B cell (primary cell): ENCODE data around the gene CACNA2D4. TPM values are rescaled to one million over a fixed set of nuclear protein-coding genes. Genes with fewer than 3 reads are reported as not detected.

Experiments
- ATAC-seq: fragments of 200-7000 bp; cut with Tn5 transposase; one replicate; pipeline ENCODE4 v1.10.0; 2021; ENCODE audit warnings: low read depth, mild to moderate bottlenecking, moderate number of reproducible peaks, moderate library complexity
- CTCF ChIA-PET: fragments of 350-600 bp; sonication (Branson Sonifier 250); formaldehyde crosslinking; loops from one replicate; lab custom pipeline; 2021; ENCODE audit warnings: antibody characterized with exemption, inconsistent platforms; lab: Charles Lee
- POLR2A ChIA-PET: fragments of 350-600 bp; sonication (Branson Sonifier 250); formaldehyde crosslinking; loops from one replicate; lab custom pipeline; 2021; ENCODE audit warnings: antibody characterized with exemption; lab: Charles Lee
- DNase-seq: peaks from one replicate; pipeline ENCODE4 v3.0.0; 2013
- H2AFZ ChIP-seq: 2 replicates; pipeline ENCODE4 v1.6.1; 2012; ENCODE audit warnings: mild to moderate bottlenecking, low read depth, low read length; ENCODE audit not compliant: insufficient read depth, poor library complexity, severe bottlenecking
- H3K27ac ChIP-seq, 2 donors: 1 replicate in 1 of 2; 2 replicates in 1 of 2; pipeline ENCODE4 v1.5.1; 2012 to 2013; ENCODE audit warnings: low read length in 2 of 2, mild to moderate bottlenecking in 2 of 2, moderate library complexity in 1 of 2
- H3K27me3 ChIP-seq, 4 experiments: fragments of 200-600 bp in 1 of 4; sonication (generic) in 1 of 4; replicated peaks in 1 of 4; 1 replicate in 2 of 4; 2 replicates in 2 of 4; pipeline versions ENCODE4 v1.6.1 to v1.7.0; 2013 to 2016; ENCODE audit warnings: low read length in 3 of 4, mild to moderate bottlenecking in 2 of 4, mixed read lengths in 1 of 4, moderate library complexity in 1 of 4; ENCODE audit not compliant: insufficient read depth in 4 of 4, control insufficient read depth in 3 of 4; ENCODE audit errors: control extremely low read depth in 1 of 4
- H3K36me3 ChIP-seq, 2 experiments: replicated peaks in 1 of 2; 1 replicate in 1 of 2; 2 replicates in 1 of 2; pipeline versions ENCODE4 v1.6.1 to v1.7.1; 2013; ENCODE audit warnings: low read length in 1 of 2; ENCODE audit not compliant: insufficient read depth in 2 of 2, control insufficient read depth in 1 of 2; ENCODE audit errors: control extremely low read depth in 1 of 2, extremely low read depth in 1 of 2
- H3K4me1 ChIP-seq, 2 donors: fragments of 200-600 bp in 1 of 2; sonication (generic) in 1 of 2; 1 replicate in 1 of 2; 2 replicates in 1 of 2; pipeline versions ENCODE4 v1.5.1 to v1.6.1; 2013 to 2017; ENCODE audit warnings: low read length in 2 of 2; ENCODE audit not compliant: control insufficient read depth in 2 of 2, insufficient read depth in 2 of 2
- H3K4me2 ChIP-seq: replicated peaks from 2 replicates; pipeline ENCODE3; 2012; ENCODE audit warnings: mild to moderate bottlenecking, low read depth, low read length; ENCODE audit not compliant: poor library complexity, severe bottlenecking
- H3K4me3 ChIP-seq, 5 experiments: fragments of 200-600 bp in 1 of 5; sonication (generic) in 1 of 5; 1 replicate in 3 of 5; 2 replicates in 2 of 5; pipeline versions ENCODE4 v1.5.1 to v1.7.0; 2011 to 2016; ENCODE audit warnings: low read length in 4 of 5, mild to moderate bottlenecking in 4 of 5, low read depth in 2 of 5, control low read depth in 1 of 5, moderate library complexity in 1 of 5; ENCODE audit not compliant: insufficient read depth in 1 of 5; ENCODE audit errors: control extremely low read depth in 1 of 5, extremely low read depth in 1 of 5
- H3K79me2 ChIP-seq: fragments of 200-600 bp; sonication (generic); one replicate; pipeline ENCODE4 v1.6.0; 2016; ENCODE audit warnings: low read length; ENCODE audit not compliant: control insufficient read depth, insufficient read depth
- H3K9ac ChIP-seq: fragments of 200-600 bp; sonication (generic); 2 replicates; pipeline ENCODE4 v1.6.1; 2017; ENCODE audit warnings: mild to moderate bottlenecking, low read length, moderate library complexity
- H3K9me3 ChIP-seq, 3 donors: one replicate each; pipeline versions ENCODE4 v1.6.1 to v1.7.1; 2013; ENCODE audit warnings: low read length in 2 of 3; ENCODE audit not compliant: control insufficient read depth in 2 of 3, insufficient read depth in 1 of 3; ENCODE audit errors: control extremely low read depth in 1 of 3
- H4K20me1 ChIP-seq: 2 replicates; pipeline ENCODE4 v1.6.0; 2012; ENCODE audit warnings: mild to moderate bottlenecking, low read length; ENCODE audit not compliant: insufficient read depth, control insufficient read depth, poor library complexity, severe bottlenecking
- H3K27ac Mint-ChIP-seq: one replicate; pipeline ENCODE4 v1.8.0; 2021; ENCODE audit warnings: mixed read lengths
- H3K27me3 Mint-ChIP-seq: one replicate; pipeline ENCODE4 v1.8.0; 2021; ENCODE audit warnings: mixed read lengths
- H3K4me1 Mint-ChIP-seq: one replicate; pipeline ENCODE4 v1.8.0; 2021; ENCODE audit warnings: mixed read lengths
- H3K4me3 Mint-ChIP-seq: one replicate; pipeline ENCODE4 v1.8.0; 2021; ENCODE audit warnings: mixed read lengths
- H3K9me3 Mint-ChIP-seq: one replicate; pipeline ENCODE4 v1.8.0; 2022; ENCODE audit warnings: mixed read lengths; ENCODE audit not compliant: insufficient read depth
- CTCF ChIP-seq: fragments of 200-600 bp; IDR thresholded peaks from one replicate; pipeline ENCODE4 v1.8.0; 2022; ENCODE audit warnings: antibody characterized with exemption, mild to moderate bottlenecking
- EZH2 ChIP-seq: IDR thresholded peaks from 2 replicates; pipeline ENCODE4 v1.6.1; 2012; ENCODE audit warnings: borderline replicate concordance, low read depth, mild to moderate bottlenecking, moderate library complexity, low read length; ENCODE audit not compliant: insufficient read depth, poor library complexity, severe bottlenecking
- WGBS: methylation state at CpG from one replicate; pipeline ENCODE4 v1.1.5; 2013; ENCODE audit warnings: missing lambda C conversion rate; ENCODE audit not compliant: insufficient coverage; 5-methylcytosine and 5-hydroxymethylcytosine counted together
- intact Hi-C: fragments of 100-400 bp; cut with micrococcal nuclease; formaldehyde crosslinking; loops from one replicate; pipeline ENCODE4 v1.10.0; 2022
- polyA plus RNA-seq: library from polyadenylated mRNA; depleted of rRNA; stranded (reverse); fragments of >200 nt; gene quantifications from 2 replicates; pipeline ENCODE4 v1.2.3, GENCODE V29; 2012
- total RNA-seq, 2 donors: library from RNA; stranded (reverse); fragments of 120-200 nt in 1 of 2; gene quantifications; 1 replicate in 1 of 2; 2 replicates in 1 of 2; pipeline versions ENCODE4 v1.2.3 to v1.2.4, GENCODE V29; 2013 to 2022

The CACNA2D4 gene
- total and polyA plus RNA-seq, 2 donors (not counting 1 experiment from before 2014, with no cell fraction given) = 6.0 to 7.4 TPM

GRCh38 chr12:1761857-1762256 is 156.6 kb downstream of the CACNA2D4 start:
- Histone ChIP-seq H3K4me2 (no peak overlapping the region), H3K4me3 (no peak overlapping the region), H3K36me3 (peaks cover 0 to 13% of the 10 kb centered on the region in 2 experiments), H3K9ac (no peak overlapping the region), H4K20me1 (peaks cover 8% of the 10 kb centered on the region), H3K4me1 (no peaks in the 10 kb centered on the region), H2AFZ (no peak overlapping the region), H3K9me3 (no peaks in the 10 kb centered on the region), H3K79me2 (peaks cover 42% of the 10 kb centered on the region), H3K27ac (no peak overlapping the region), H3K27me3 (no peaks in the 10 kb centered on the region)
- no peaks in the 10 kb centered on the region for H3K4me1 Mint-ChIP-seq
- no peak for ATAC-seq
- no peak for DNase-seq
- POLR2A ChIA-PET = no interaction called here
- TF ChIP-seq EZH2 (no peak), CTCF (no peak)
- no peak overlapping the region for H3K4me3 Mint-ChIP-seq
- CTCF ChIA-PET = no interaction called here
- intact Hi-C loops = no loop called here
- H3K27ac Mint-ChIP-seq = no peak overlapping the region
- no peaks in the 10 kb centered on the region for H3K27me3 Mint-ChIP-seq
- WGBS = 96% methylated on average over 3 of the region's 3 CpGs
- no peaks in the 10 kb centered on the region for H3K9me3 Mint-ChIP-seq

- Histone ChIP-seq H3K79me2 (peaks cover 42% of the 10 kb centered on the region), H3K4me2 (no peak overlapping the region), H3K27ac (no peak overlapping the region), H2AFZ (no peak overlapping the region), H3K27me3 (no peaks in the 10 kb centered on the region), H3K4me3 (no peak overlapping the region), H3K36me3 (peaks cover 0 to 16% of the 10 kb centered on the region in 2 experiments), H4K20me1 (no peaks in the 10 kb centered on the region), H3K4me1 (no peaks in the 10 kb centered on the region), H3K9me3 (no peaks in the 10 kb centered on the region), H3K9ac (no peak overlapping the region)
- DNase-seq = no peak
- no peak for TF ChIP-seq EZH2
- TF ChIP-seq CTCF = no peak
- no peak overlapping the region for H3K27ac Mint-ChIP-seq
- POLR2A ChIA-PET = no interaction called here
- CTCF ChIA-PET = no interaction called here
- intact Hi-C loops = no loop called here
- no peaks in the 10 kb centered on the region for H3K4me1 Mint-ChIP-seq
- no peaks in the 10 kb centered on the region for H3K27me3 Mint-ChIP-seq
- ATAC-seq = no peak
- H3K9me3 Mint-ChIP-seq = no peaks in the 10 kb centered on the region
- no CpG with 5 or more reads among the region's 2 CpGs for WGBS
- H3K4me3 Mint-ChIP-seq = no peak overlapping the region
These were observed 157.7 kb downstream of the CACNA2D4 start for GRCh38 chr12:1760566-1761382.
